ENCODE data around the gene POLR2J. TPM values are rescaled to one million over a fixed set of nuclear protein-coding genes. Genes with fewer than 3 reads are reported as not detected.
A peak's percentile ranks its signal among the peaks of the same experiment; 100 is the strongest.

The POLR2J gene
- total and polyA plus RNA-seq, 10 of the 15 experiments (the other 5 are each of a cell fraction or from before 2014, with no cell fraction given), result 16.4 to 119 (median 77.4) TPM

DNA sequence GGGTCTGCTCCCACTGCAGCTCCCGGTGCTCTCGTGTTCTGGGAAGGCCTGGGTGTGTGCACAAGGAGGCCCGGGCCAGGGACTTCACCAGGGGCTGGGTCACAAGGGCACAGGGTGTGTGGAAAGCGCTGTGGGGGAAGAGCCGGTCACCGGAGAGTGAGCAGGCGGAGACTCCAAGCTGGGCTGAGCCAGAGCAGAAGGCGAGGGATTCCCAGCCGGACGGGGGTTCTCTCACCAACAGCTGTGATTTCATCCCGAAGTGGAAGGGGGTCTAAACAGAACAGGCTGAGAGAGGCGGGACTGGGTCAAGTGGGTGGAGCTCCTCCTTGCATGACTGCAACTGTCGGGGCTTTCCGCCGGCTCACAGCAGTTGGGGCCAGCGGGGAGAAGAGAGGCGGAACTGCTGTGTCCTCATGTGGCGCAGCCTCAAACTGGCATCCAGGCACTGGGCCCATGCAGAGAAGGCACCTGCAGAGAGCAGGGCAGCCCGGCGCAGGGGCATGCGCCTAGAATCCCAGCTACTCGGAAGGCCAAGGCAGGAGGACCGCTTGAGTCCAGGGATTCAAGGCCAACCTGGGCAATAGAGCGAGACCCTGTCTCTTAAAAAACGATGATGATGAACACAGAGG lies 53.0 kb downstream of the POLR2J start (continued):
- TF ChIP-seq PAX5 (IDR thresholded peaks at IDR 0.05; ENCODE audit: borderline replicate concordance, low read depth, low read length), result peak; percentile 85
- peak; percentile 66 for TF ChIP-seq CREM (IDR thresholded peaks at IDR 0.05; ENCODE audit: low read depth)
- TF ChIP-seq RAD51 (IDR thresholded peaks at IDR 0.05), result no peak
- TF ChIP-seq, protein P1, sequence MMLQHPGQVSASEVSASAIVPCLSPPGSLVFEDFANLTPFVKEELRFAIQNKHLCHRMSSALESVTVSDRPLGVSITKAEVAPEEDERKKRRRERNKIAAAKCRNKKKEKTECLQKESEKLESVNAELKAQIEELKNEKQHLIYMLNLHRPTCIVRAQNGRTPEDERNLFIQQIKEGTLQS (IDR thresholded peaks at IDR 0.05; ENCODE audit: borderline replicate concordance, extremely low read depth, low read depth, low read length), result no peak
- no peak for TF ChIP-seq MTA3 (IDR thresholded peaks at IDR 0.05; ENCODE audit: borderline replicate concordance, low read length)
- TF ChIP-seq, protein P2, sequence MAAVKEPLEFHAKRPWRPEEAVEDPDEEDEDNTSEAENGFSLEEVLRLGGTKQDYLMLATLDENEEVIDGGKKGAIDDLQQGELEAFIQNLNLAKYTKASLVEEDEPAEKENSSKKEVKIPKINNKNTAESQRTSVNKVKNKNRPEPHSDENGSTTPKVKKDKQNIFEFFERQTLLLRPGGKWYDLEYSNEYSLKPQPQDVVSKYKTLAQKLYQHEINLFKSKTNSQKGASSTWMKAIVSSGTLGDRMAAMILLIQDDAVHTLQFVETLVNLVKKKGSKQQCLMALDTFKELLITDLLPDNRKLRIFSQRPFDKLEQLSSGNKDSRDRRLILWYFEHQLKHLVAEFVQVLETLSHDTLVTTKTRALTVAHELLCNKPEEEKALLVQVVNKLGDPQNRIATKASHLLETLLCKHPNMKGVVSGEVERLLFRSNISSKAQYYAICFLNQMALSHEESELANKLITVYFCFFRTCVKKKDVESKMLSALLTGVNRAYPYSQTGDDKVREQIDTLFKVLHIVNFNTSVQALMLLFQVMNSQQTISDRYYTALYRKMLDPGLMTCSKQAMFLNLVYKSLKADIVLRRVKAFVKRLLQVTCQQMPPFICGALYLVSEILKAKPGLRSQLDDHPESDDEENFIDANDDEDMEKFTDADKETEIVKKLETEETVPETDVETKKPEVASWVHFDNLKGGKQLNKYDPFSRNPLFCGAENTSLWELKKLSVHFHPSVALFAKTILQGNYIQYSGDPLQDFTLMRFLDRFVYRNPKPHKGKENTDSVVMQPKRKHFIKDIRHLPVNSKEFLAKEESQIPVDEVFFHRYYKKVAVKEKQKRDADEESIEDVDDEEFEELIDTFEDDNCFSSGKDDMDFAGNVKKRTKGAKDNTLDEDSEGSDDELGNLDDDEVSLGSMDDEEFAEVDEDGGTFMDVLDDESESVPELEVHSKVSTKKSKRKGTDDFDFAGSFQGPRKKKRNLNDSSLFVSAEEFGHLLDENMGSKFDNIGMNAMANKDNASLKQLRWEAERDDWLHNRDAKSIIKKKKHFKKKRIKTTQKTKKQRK (IDR thresholded peaks at IDR 0.05; ENCODE audit: low read depth, low read length), result no peak
- TF ChIP-seq CHD2 (IDR thresholded peaks at IDR 0.05; ENCODE audit: borderline replicate concordance, low read depth, low read length), result peak; percentile 83
- peak; percentile 98 for TF ChIP-seq RELA (IDR thresholded peaks at IDR 0.05; ENCODE audit: borderline replicate concordance, partially characterized antibody)
- no peak for TF ChIP-seq ZNF622 (IDR thresholded peaks at IDR 0.05)
- TF ChIP-seq TARDBP (IDR thresholded peaks at IDR 0.05; ENCODE audit: borderline replicate concordance), result peak; percentile 75; the same call in 1 of the 2 replicates
- TF ChIP-seq, protein P3, sequence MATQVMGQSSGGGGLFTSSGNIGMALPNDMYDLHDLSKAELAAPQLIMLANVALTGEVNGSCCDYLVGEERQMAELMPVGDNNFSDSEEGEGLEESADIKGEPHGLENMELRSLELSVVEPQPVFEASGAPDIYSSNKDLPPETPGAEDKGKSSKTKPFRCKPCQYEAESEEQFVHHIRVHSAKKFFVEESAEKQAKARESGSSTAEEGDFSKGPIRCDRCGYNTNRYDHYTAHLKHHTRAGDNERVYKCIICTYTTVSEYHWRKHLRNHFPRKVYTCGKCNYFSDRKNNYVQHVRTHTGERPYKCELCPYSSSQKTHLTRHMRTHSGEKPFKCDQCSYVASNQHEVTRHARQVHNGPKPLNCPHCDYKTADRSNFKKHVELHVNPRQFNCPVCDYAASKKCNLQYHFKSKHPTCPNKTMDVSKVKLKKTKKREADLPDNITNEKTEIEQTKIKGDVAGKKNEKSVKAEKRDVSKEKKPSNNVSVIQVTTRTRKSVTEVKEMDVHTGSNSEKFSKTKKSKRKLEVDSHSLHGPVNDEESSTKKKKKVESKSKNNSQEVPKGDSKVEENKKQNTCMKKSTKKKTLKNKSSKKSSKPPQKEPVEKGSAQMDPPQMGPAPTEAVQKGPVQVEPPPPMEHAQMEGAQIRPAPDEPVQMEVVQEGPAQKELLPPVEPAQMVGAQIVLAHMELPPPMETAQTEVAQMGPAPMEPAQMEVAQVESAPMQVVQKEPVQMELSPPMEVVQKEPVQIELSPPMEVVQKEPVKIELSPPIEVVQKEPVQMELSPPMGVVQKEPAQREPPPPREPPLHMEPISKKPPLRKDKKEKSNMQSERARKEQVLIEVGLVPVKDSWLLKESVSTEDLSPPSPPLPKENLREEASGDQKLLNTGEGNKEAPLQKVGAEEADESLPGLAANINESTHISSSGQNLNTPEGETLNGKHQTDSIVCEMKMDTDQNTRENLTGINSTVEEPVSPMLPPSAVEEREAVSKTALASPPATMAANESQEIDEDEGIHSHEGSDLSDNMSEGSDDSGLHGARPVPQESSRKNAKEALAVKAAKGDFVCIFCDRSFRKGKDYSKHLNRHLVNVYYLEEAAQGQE (IDR thresholded peaks at IDR 0.05; ENCODE audit: low read depth, low read length), result 0 out of 2 replicates have a peak, but pooled peaks have one; percentile 15
- no peak for TF ChIP-seq STAT3 (IDR thresholded peaks at IDR 0.05; ENCODE audit: low read depth, low read length)
- TF ChIP-seq, protein P4, sequence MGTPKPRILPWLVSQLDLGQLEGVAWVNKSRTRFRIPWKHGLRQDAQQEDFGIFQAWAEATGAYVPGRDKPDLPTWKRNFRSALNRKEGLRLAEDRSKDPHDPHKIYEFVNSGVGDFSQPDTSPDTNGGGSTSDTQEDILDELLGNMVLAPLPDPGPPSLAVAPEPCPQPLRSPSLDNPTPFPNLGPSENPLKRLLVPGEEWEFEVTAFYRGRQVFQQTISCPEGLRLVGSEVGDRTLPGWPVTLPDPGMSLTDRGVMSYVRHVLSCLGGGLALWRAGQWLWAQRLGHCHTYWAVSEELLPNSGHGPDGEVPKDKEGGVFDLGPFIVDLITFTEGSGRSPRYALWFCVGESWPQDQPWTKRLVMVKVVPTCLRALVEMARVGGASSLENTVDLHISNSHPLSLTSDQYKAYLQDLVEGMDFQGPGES (IDR thresholded peaks at IDR 0.05), result no peak
- TF ChIP-seq ZZZ3 (IDR thresholded peaks at IDR 0.05; ENCODE audit: control insufficient read depth, insufficient read length, low read depth), result no peak
- TF ChIP-seq SUZ12 (IDR thresholded peaks at IDR 0.05; ENCODE audit: unreplicated experiment), result no peak
- TF ChIP-seq MTA2 (IDR thresholded peaks at IDR 0.05; ENCODE audit: low read depth), result peak; percentile 34
- no peak for TF ChIP-seq RB1 (IDR thresholded peaks at IDR 0.05; ENCODE audit: borderline replicate concordance)
- peak; percentile 57; the same call in 1 of the 2 replicates for TF ChIP-seq SPI1 (IDR thresholded peaks at IDR 0.05; ENCODE audit: borderline replicate concordance, insufficient read depth, low read depth, low read length)
- peak; percentile 18; the same call in 1 of the 2 replicates for TF ChIP-seq ATF7 (IDR thresholded peaks at IDR 0.05; ENCODE audit: low read depth)
- TF ChIP-seq ZNF384 (IDR thresholded peaks at IDR 0.05; ENCODE audit: borderline replicate concordance, low read depth, low read length), result no peak
- no peak for TF ChIP-seq SREBF1 (IDR thresholded peaks at IDR 0.05; ENCODE audit: low read length)
- no peak for TF ChIP-seq CHD1 (IDR thresholded peaks at IDR 0.05; ENCODE audit: low read depth, low read length)
- TF ChIP-seq SMC3 (IDR thresholded peaks at IDR 0.05; ENCODE audit: borderline replicate concordance, low read length), result 0 out of 2 replicates have a peak, but pooled peaks have one; percentile 6
